ENCODE data around the gene HOXA2.
A peak's percentile ranks its signal among the peaks of the same experiment; 100 is the strongest.

Gene HOXA2

DNA sequence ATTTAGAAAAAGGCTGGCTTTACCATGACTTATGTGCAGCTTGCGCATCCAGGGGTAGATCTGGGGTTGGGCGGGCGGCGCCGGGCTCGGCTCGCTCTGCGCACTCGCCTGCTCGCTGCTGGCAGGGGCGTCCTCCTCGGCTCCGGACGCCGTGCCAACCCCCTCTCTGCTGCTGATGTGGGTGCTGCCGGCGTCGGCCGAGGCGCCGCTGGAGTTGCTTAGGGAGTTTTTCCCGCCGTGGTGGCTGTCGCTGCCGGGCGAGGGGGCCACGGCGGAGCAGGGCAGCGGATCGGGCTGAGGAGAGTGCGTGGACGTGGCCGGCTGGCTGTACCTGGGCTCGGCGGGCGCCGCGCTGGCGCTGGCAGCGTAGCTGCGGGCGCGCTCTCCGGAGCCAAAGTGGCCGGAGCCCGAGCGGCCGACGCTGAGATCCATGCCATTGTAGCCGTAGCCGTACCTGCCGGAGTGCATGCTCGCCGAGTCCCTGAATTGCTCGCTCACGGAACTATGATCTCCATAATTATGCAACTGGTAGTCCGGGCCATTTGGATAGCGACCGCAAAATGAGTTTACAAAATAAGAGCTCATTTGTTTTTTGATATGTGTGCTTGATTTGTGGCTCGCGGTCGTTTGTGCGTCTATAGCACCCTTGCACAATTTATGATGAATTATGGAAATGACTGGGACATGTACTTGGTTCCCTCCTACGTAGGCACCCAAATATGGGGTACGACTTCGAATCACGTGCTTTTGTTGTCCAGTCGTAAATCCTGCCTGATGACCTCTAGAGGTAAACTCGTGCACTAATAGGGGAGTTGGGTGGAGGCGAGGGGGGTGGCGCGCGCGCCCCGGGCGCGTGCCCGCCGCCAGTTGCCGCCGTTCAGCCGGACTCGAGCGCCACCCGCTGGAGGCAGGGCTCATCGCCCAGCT lies 40.8 kb upstream of the HOXA2 start, which contains the start of gene HOXA5 (continued):
- TF ChIP-seq ZNF514 (tag by site-specific recombination; IDR thresholded peaks at IDR 0.05) (no peak), ZNF404 (tag by site-specific recombination; IDR thresholded peaks at IDR 0.05) (no peak), PRDM4 (tag by site-specific recombination; IDR thresholded peaks at IDR 0.05) (0 out of 2 replicates have a peak, but pooled peaks have one; percentile 15), ZNF707 (tag by site-specific recombination; IDR thresholded peaks at IDR 0.05) (no peak), ZNF585B (tag by site-specific recombination; IDR thresholded peaks at IDR 0.05) (no peak), ZNF2 (tag by site-specific recombination; IDR thresholded peaks at IDR 0.05) (no peak), ZNF785 (tag by site-specific recombination; IDR thresholded peaks at IDR 0.05) (no peak), ZNF621 (tag by site-specific recombination; IDR thresholded peaks at IDR 0.05) (no peak), ZNF629 (tag by site-specific recombination; IDR thresholded peaks at IDR 0.05) (peak; percentile 88), ZSCAN18 (tag by site-specific recombination; IDR thresholded peaks at IDR 0.05) (no peak), ZBTB7A (tag by site-specific recombination; IDR thresholded peaks at IDR 0.05; ENCODE audit: low read depth) (no peak; the same call in 1 of the 2 replicates), ZNF26 (tag by site-specific recombination; IDR thresholded peaks at IDR 0.05) (no peak), ZNF530 (tag by site-specific recombination; IDR thresholded peaks at IDR 0.05; ENCODE audit: low read depth) (no peak), ZNF169 (tag by site-specific recombination; IDR thresholded peaks at IDR 0.05) (no peak), ZXDB (tag by site-specific recombination; IDR thresholded peaks at IDR 0.05) (peak; percentile 80), TCF7L2 (IDR thresholded peaks at IDR 0.05; ENCODE audit: borderline replicate concordance, low read depth, low read length) (peak; percentile 55; the same call in 1 of the 2 replicates), ZNF776 (tag by site-specific recombination; IDR thresholded peaks at IDR 0.05; ENCODE audit: borderline replicate concordance) (no peak), ZNF354C (tag by site-specific recombination; IDR thresholded peaks at IDR 0.05; ENCODE audit: borderline replicate concordance, low read depth) (no peak), REST (tag by site-specific recombination; IDR thresholded peaks at IDR 0.05) (no peak), ZNF248 (tag by site-specific recombination; IDR thresholded peaks at IDR 0.05) (no peak)
- TF ChIP-seq, protein P1, sequence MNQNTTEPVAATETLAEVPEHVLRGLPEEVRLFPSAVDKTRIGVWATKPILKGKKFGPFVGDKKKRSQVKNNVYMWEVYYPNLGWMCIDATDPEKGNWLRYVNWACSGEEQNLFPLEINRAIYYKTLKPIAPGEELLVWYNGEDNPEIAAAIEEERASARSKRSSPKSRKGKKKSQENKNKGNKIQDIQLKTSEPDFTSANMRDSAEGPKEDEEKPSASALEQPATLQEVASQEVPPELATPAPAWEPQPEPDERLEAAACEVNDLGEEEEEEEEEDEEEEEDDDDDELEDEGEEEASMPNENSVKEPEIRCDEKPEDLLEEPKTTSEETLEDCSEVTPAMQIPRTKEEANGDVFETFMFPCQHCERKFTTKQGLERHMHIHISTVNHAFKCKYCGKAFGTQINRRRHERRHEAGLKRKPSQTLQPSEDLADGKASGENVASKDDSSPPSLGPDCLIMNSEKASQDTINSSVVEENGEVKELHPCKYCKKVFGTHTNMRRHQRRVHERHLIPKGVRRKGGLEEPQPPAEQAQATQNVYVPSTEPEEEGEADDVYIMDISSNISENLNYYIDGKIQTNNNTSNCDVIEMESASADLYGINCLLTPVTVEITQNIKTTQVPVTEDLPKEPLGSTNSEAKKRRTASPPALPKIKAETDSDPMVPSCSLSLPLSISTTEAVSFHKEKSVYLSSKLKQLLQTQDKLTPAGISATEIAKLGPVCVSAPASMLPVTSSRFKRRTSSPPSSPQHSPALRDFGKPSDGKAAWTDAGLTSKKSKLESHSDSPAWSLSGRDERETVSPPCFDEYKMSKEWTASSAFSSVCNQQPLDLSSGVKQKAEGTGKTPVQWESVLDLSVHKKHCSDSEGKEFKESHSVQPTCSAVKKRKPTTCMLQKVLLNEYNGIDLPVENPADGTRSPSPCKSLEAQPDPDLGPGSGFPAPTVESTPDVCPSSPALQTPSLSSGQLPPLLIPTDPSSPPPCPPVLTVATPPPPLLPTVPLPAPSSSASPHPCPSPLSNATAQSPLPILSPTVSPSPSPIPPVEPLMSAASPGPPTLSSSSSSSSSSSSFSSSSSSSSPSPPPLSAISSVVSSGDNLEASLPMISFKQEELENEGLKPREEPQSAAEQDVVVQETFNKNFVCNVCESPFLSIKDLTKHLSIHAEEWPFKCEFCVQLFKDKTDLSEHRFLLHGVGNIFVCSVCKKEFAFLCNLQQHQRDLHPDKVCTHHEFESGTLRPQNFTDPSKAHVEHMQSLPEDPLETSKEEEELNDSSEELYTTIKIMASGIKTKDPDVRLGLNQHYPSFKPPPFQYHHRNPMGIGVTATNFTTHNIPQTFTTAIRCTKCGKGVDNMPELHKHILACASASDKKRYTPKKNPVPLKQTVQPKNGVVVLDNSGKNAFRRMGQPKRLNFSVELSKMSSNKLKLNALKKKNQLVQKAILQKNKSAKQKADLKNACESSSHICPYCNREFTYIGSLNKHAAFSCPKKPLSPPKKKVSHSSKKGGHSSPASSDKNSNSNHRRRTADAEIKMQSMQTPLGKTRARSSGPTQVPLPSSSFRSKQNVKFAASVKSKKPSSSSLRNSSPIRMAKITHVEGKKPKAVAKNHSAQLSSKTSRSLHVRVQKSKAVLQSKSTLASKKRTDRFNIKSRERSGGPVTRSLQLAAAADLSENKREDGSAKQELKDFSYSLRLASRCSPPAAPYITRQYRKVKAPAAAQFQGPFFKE (tag by site-specific recombination; IDR thresholded peaks at IDR 0.05; ENCODE audit: borderline replicate concordance): no peak
- TF ChIP-seq, protein P2, sequence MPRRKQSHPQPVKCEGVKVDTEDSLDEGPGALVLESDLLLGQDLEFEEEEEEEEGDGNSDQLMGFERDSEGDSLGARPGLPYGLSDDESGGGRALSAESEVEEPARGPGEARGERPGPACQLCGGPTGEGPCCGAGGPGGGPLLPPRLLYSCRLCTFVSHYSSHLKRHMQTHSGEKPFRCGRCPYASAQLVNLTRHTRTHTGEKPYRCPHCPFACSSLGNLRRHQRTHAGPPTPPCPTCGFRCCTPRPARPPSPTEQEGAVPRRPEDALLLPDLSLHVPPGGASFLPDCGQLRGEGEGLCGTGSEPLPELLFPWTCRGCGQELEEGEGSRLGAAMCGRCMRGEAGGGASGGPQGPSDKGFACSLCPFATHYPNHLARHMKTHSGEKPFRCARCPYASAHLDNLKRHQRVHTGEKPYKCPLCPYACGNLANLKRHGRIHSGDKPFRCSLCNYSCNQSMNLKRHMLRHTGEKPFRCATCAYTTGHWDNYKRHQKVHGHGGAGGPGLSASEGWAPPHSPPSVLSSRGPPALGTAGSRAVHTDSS (tag by site-specific recombination; IDR thresholded peaks at IDR 0.05): no peak

All from HEK293 (cell line).